Gastroesophageal sphincter (tissue), 4 donors: ENCODE measurements around the gene SRGAP2. TPM values are rescaled to one million over a fixed set of nuclear protein-coding genes. Genes with fewer than 3 reads are reported as not detected.
"Not testable (repeated sequence)": the region's sequence is repeated elsewhere in the genome, so short reads cannot be mapped to it uniquely, and the experiment has no call there.

ENCODE experiments used
- ATAC-seq: fragments of 150-250 bp; one replicate; pipeline ENCODE4 v1.9.1; 2016; ENCODE audit warnings: mild to moderate bottlenecking, moderate library complexity
- H3K27ac ChIP-seq, 4 donors: fragments of 200-600 bp; sonication (generic) in 3 of 4; 1 replicate in 3 of 4; 2 replicates in 1 of 4; pipeline ENCODE4 v1.5.1; 2016 to 2019
- H3K27me3 ChIP-seq: fragments of 200-600 bp; sonication (generic); one replicate; pipeline ENCODE4 v1.5.1; 2019
- H3K36me3 ChIP-seq, 2 donors: fragments of 200-600 bp; sonication (generic); one replicate each; pipeline ENCODE4 v1.5.1; 2019; ENCODE audit warnings: control low read depth in 1 of 2
- H3K4me1 ChIP-seq, 3 donors: fragments of 200-600 bp; sonication (generic); 1 replicate in 2 of 3; 2 replicates in 1 of 3; pipeline ENCODE4 v1.5.1; 2016 to 2019; ENCODE audit warnings: control low read depth in 2 of 3
- H3K4me3 ChIP-seq, 2 donors: fragments of 200-600 bp; sonication (generic); one replicate each; pipeline ENCODE4 v1.5.1; 2019; ENCODE audit warnings: mild to moderate bottlenecking in 1 of 2, moderate library complexity in 1 of 2
- H3K9me3 ChIP-seq, 3 donors: fragments of 200-600 bp; sonication (generic); one replicate each; pipeline ENCODE4 v1.5.1; 2017 to 2019; ENCODE audit warnings: control low read depth in 2 of 3
- WGBS, 2 donors: methylation state at CpG; one replicate each; pipeline ENCODE4 v1.1.5; 2018; ENCODE audit warnings: low coverage in 1 of 2; 5-methylcytosine and 5-hydroxymethylcytosine counted together
- total RNA-seq, 4 donors: library from RNA; depleted of rRNA; stranded (reverse); fragments of >200 nt; gene quantifications; one replicate each; pipeline ENCODE4 v1.1.0, GENCODE V29; 2016

SRGAP2 gene
- total RNA-seq, 4 donors from 2014 or later = 19.1 to 55.8 (median 43.5) TPM

- not testable (repeated sequence) for H3K36me3 ChIP-seq, H3K27ac ChIP-seq, H3K27me3 ChIP-seq, H3K4me3 ChIP-seq, H3K4me1 ChIP-seq, H3K9me3 ChIP-seq
- ATAC-seq = peak; percentile 19
- WGBS, 2 donors = 65% methylated on average over 4 of the region's 4 CpGs; no CpG with 5 or more reads in 1 of the 2 donors
These were observed 36.9 kb downstream of the SRGAP2 start for GRCh38 chr1:206240288-206240687.

GRCh38 chr1:206243335-206243734 is 40.0 kb downstream of the SRGAP2 start:
- H3K27ac ChIP-seq, H3K4me1 ChIP-seq, H3K9me3 ChIP-seq, H3K36me3 ChIP-seq, H3K4me3 ChIP-seq, H3K27me3 ChIP-seq: not testable (repeated sequence)
- WGBS, 2 donors = 33% methylated on average over 1 of the region's 3 CpGs; no CpG with 5 or more reads in 1 of the 2 donors
- peak; percentile 50 for ATAC-seq

- H3K4me3 ChIP-seq, H3K4me1 ChIP-seq, H3K27me3 ChIP-seq, H3K9me3 ChIP-seq, H3K36me3 ChIP-seq, H3K27ac ChIP-seq, ATAC-seq: not testable (repeated sequence)
- 83% methylated on average over 1 of the region's 3 CpGs; no CpG with 5 or more reads in 1 of the 2 donors for WGBS, 2 donors
These were observed 42.1 kb downstream of the SRGAP2 start for GRCh38 chr1:206245479-206245878.

GRCh38 chr1:206246129-206246886 is 43.0 kb downstream of the SRGAP2 start:
- H3K36me3 ChIP-seq, H3K9me3 ChIP-seq, H3K27ac ChIP-seq, H3K4me3 ChIP-seq, H3K27me3 ChIP-seq, ATAC-seq, H3K4me1 ChIP-seq: not testable (repeated sequence)
- no CpG with 5 or more reads among the region's 10 CpGs for WGBS, 2 donors

- H3K9me3 ChIP-seq, H3K4me3 ChIP-seq, H3K27me3 ChIP-seq, H3K36me3 ChIP-seq, H3K4me1 ChIP-seq, ATAC-seq, H3K27ac ChIP-seq: not testable (repeated sequence)
- 80% methylated on average over 1 of the region's 3 CpGs; no CpG with 5 or more reads in 1 of the 2 donors for WGBS, 2 donors
These were observed 47.8 kb downstream of the SRGAP2 start for GRCh38 chr1:206250953-206251681.

GRCh38 chr1:206252680-206253335 is 49.5 kb downstream of the SRGAP2 start:
- not testable (repeated sequence) for H3K36me3 ChIP-seq, H3K9me3 ChIP-seq, H3K4me1 ChIP-seq, ATAC-seq, H3K4me3 ChIP-seq, H3K27ac ChIP-seq, H3K27me3 ChIP-seq
- 71% methylated on average over 7 of the region's 8 CpGs; no CpG with 5 or more reads in 1 of the 2 donors for WGBS, 2 donors

Other genes with a start within 250 kb of the SRGAP2 start
- 1 to 10 TPM in 3 of 4 donors, under 1 TPM in 1; 0.78 to 2.4 (median 2.0) TPM for gene RAB7B, start 200.1 kb upstream of the SRGAP2 start, total RNA-seq
- gene CTSE, start 179.6 kb upstream of the SRGAP2 start, total RNA-seq = not detected
- gene RHEX, start 150.4 kb upstream of the SRGAP2 start, total RNA-seq = 1 to 10 TPM; 3.5 to 6.8 (median 5.0) TPM
- gene AVPR1B, start 86.2 kb upstream of the SRGAP2 start, total RNA-seq = not detected
- 1 to 10 TPM; 1.1 to 3.1 (median 2.6) TPM for gene FAM72A, start 702 bp upstream of the SRGAP2 start, total RNA-seq